ENCODE data around the gene MFRP. TPM values are rescaled to one million over a fixed set of nuclear protein-coding genes. Genes with fewer than 3 reads are reported as not detected.

The MFRP gene
- total RNA-seq, 1 experiment from 2014 or later, result not detected

GRCh38 chr11:119318240-119319135 is 28.0 kb downstream of the MFRP start:
- Histone ChIP-seq H3K4me3 (no peak overlapping the region), H3K27me3 (peaks cover 9% of the 10 kb centered on the region), H3K36me3 (no peaks in the 10 kb centered on the region), H3K9me3 (no peaks in the 10 kb centered on the region)
- peak; percentile 74 for DNase-seq

DNA sequence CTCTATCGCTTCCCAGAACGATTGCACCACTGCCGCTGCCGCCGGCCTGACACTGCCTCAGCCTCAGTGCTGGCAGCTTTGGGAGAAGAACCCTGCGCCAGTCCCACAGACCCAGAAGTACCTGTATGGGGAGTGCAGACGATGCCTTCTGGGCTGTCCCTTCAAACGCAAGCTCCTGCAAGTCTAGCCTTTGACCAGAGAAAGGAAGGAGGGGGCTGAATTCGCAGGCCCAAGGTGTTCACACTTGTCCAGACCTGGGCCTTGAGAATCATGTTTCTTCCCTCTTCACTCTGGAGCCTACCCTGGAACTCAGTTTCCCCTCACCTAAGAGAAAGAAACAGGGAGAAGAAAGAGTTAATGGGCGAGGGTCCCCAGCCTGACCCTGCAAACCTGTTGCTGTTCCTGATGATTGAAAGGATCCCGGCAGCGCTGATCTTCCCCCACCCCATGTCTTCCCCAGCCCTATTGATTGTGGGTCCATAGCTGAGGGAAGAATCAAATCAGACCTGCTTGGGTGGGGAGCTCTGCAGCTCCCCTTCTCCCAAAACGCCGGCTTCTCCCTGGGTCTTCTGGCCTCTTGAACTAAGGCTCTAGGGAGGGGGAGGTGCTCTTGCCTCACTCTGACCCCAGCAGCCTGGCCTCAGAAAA is 28.8 kb downstream of the MFRP start:
- no peaks in the 10 kb centered on the region for H3K36me3 ChIP-seq
- H3K9me3 ChIP-seq, result no peaks in the 10 kb centered on the region
- no peak for DNase-seq
- H3K4me3 ChIP-seq, result no peak overlapping the region
- peaks cover 9% of the 10 kb centered on the region for H3K27me3 ChIP-seq

GRCh38 chr11:119316729-119317591 is 29.5 kb downstream of the MFRP start, which contains the start of gene MCAM:
MCAM (minus strand) TSS chr11:119317130; CDS start chr11:119317101, 29 bp downstream.
- peak; percentile 16 for DNase-seq
- no peaks in the 10 kb centered on the region for H3K9me3 ChIP-seq
- H3K27me3 ChIP-seq, result peaks cover 9% of the 10 kb centered on the region
- no peaks in the 10 kb centered on the region for H3K36me3 ChIP-seq
- H3K4me3 ChIP-seq, result peak within 1 kb of the TSS; percentile 41

DNA sequence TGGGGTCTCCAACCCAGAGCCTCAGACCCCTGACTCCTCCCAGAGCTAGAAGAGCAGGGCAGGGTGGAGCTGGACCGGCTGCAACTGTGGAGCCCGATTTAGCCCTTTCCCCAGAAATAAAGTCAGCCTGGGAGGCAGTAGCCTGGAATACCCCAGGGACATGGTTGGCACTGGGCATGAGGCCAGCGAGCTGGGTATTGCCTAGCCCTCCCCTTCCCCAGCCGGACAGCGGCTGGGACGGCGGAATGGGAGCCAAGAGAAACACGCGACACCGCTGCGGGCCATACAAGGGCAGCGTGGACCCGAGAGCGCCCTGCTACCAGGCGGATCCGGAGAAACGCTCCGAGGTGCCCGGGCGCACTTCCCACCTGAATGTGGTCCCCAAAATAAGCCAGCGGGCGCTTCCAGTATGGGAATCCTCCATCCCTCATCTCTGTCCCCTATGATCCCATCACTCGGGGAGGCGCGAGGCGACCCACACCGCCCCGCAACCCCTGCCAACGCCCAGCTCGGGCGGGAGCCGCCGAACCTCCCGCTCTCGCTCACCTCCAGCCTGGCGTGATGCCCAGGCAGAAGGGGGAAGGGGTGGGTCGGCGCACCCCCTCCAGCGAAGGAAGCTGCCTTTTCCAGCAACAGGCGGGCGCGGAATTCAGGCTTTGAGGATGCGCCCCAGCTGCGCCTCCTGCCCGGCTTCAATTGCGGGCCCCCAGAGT is 30.3 kb downstream of the MFRP start:
- no peaks in the 10 kb centered on the region for H3K36me3 ChIP-seq
- no peaks in the 10 kb centered on the region for H3K9me3 ChIP-seq
- peaks cover 9% of the 10 kb centered on the region for H3K27me3 ChIP-seq
- no peak for DNase-seq
- peak overlapping the region; percentile 41 for H3K4me3 ChIP-seq

DNA sequence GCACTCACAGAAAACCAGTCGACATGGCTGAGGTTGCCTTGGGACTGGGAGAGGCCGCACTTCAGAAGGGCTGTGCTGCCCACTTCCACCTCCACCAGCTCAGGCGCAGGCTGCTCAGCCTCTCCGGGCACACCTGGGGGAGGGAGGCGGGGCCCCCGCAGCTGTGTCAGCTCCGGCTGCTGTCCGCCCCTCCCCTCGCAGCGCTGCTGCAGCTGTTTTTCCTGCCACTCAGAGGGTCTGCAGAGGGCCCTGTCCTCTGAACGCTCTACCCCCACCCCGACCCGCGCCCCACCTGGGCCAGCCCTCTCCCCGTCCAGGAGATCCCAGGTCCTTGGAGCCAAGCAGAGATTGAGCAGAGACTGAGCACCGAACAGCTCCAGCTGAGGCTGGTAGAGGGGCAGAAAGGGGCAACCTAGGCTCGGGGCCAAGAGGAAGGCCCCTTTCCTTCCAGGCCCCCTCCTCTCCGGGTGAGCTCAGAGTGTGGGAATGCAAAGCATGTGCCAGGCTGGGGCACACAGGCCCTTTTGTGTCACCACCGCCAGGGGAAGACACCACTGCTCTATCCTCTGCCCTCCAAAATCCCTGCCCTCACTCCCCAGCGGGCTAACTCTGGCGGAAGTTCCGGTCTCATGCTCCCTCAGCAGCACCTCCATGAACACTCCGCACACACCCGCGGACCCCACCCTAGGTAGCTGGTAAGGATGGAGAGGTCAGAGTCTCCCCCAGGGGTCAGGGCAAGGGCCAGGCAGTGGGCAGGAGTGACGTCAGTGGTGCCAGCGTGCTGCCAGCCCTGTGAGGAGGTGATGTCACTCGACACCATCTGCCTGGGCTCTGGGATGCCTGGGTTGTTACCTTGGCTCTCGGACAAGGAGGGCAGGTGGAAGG is 31.1 kb downstream of the MFRP start:
- Histone ChIP-seq H3K36me3 (no peaks in the 10 kb centered on the region), H3K4me3 (no peak overlapping the region), H3K27me3 (peaks cover 9% of the 10 kb centered on the region), H3K9me3 (no peaks in the 10 kb centered on the region)
- peak; percentile 19 for DNase-seq

DNA sequence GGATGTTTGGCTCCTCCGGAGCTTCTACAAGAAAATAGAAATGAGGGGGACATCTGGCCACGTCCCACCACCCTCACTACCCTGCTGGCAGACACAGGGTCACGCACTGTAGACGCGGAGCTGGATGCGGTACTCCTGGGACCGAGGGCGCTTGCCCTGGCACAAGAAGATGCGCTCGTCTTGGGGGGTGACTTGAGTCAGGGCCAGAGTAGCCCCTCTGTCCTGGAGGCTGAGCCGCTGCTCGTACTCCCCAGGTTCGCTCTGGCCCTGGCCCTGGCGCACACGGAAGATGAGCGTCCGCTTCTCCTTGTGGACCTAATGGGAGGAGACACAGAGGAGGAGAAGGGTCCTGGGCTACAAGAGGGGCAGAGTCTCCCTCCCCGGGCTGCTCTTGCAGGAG is 31.8 kb downstream of the MFRP start:
- H3K36me3 ChIP-seq, result no peaks in the 10 kb centered on the region
- no peak overlapping the region for H3K4me3 ChIP-seq
- H3K27me3 ChIP-seq, result peaks cover 9% of the 10 kb centered on the region
- no peaks in the 10 kb centered on the region for H3K9me3 ChIP-seq
- no peak for DNase-seq

DNA sequence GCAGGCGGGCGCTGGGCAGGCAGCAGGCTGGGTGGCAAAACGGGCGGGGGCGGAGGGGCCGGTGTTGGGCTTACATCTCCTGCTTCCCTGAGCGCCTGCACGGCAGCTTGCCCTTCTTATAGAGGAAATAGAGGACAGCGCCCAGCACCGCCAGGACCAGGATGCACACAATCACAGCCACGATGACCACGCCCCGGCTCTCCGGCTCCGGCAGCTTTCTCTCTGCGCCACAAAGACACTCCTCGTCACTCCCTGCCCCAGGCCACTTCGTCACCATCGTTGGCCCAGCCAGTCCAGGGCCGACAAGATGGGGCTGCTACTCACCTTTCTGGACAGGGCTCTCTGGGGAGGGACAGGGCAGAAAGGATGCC is 35.8 kb downstream of the MFRP start:
- DNase-seq, result no peak
- Histone ChIP-seq H3K9me3 (no peaks in the 10 kb centered on the region), H3K4me3 (no peak overlapping the region), H3K36me3 (no peaks in the 10 kb centered on the region), H3K27me3 (no peaks in the 10 kb centered on the region)

GRCh38 chr11:119309953-119310681 is 36.4 kb downstream of the MFRP start:
- Histone ChIP-seq H3K27me3 (no peaks in the 10 kb centered on the region), H3K36me3 (no peaks in the 10 kb centered on the region)

DNA sequence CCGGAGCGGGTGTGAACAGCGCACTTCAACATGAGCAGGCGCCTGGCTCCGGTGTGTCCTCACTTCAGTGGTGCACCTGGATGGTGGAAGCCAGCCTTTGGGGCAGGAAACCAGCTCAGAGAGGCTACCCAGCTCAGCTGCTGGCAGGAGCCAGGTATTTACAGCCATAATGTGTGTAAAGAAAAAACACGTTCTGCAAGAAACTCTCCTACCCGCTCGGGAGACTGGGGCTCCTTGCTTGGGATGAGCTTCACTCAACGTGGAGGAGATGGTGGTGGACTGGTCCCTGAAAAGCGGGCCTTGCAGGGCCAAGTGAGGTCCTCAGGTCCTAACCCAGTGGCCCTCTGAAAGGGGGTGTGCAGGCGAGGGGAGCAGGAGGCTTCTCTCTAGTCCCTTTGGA is 37.1 kb downstream of the MFRP start:
- Histone ChIP-seq H3K36me3 (no peaks in the 10 kb centered on the region), H3K9me3 (no peaks in the 10 kb centered on the region), H3K27me3 (no peaks in the 10 kb centered on the region), H3K4me3 (no peak overlapping the region)
- DNase-seq, result no peak

More at GRCh38 chr11:119309953-119310681, 36.4 kb downstream of the MFRP start:
- no peak for DNase-seq
- Histone ChIP-seq H3K4me3 (no peak overlapping the region), H3K9me3 (no peaks in the 10 kb centered on the region)

DNA sequence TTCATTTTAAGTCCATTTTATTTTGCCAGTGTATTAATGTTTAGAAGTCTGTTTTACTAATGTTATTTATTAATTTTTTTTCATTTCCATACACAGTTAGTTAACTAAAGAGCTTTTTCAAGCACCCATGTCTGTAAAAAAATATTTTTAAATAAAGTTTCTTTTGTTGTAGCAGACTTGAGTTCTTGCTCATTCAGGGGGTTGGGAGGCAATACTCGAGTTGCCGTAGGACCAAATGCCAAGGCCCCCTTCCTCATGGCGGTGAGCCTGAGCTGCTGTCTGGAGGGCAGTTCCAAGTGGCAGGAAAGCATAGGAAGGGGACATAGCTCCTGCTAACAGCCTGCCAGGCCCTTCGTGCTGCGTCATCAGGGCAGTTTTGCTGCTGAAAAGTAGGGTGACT is 38.5 kb downstream of the MFRP start:
- no peaks in the 10 kb centered on the region for H3K27me3 ChIP-seq
- peaks cover 12% of the 10 kb centered on the region for H3K36me3 ChIP-seq
- no peak overlapping the region for H3K4me3 ChIP-seq
- no peaks in the 10 kb centered on the region for H3K9me3 ChIP-seq
- no peak for DNase-seq

DNA sequence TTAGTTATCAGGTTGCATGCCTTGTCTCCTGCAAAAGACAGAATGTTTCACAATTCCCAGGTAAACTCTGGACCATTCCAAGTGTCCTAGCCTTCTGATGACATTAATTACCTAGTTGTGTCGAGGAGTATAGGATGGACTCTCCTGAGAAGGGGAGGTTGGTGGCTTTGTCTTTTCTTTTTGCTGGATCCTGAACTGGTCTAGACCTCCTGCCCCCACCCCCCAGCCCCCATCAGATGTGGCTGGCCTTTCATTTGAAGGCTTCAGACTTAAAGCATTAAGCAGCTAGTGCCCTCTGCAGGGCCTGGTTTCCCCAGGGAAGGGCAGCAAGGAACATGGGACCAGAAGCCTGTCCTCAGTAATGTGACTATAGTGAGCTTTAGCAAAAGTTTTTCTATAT is 39.3 kb downstream of the MFRP start:
- no peak for DNase-seq
- no peaks in the 10 kb centered on the region for H3K9me3 ChIP-seq
- H3K4me3 ChIP-seq, result no peak overlapping the region
- no peaks in the 10 kb centered on the region for H3K27me3 ChIP-seq
- H3K36me3 ChIP-seq, result peaks cover 13% of the 10 kb centered on the region

- H3K27me3 ChIP-seq, result no peaks in the 10 kb centered on the region
- H3K9me3 ChIP-seq, result no peaks in the 10 kb centered on the region
- peaks cover 19% of the 10 kb centered on the region for H3K36me3 ChIP-seq
- no peak overlapping the region for H3K4me3 ChIP-seq
- no peak for DNase-seq
These were observed 40.1 kb downstream of the MFRP start for GRCh38 chr11:119306373-119306890.

DNA sequence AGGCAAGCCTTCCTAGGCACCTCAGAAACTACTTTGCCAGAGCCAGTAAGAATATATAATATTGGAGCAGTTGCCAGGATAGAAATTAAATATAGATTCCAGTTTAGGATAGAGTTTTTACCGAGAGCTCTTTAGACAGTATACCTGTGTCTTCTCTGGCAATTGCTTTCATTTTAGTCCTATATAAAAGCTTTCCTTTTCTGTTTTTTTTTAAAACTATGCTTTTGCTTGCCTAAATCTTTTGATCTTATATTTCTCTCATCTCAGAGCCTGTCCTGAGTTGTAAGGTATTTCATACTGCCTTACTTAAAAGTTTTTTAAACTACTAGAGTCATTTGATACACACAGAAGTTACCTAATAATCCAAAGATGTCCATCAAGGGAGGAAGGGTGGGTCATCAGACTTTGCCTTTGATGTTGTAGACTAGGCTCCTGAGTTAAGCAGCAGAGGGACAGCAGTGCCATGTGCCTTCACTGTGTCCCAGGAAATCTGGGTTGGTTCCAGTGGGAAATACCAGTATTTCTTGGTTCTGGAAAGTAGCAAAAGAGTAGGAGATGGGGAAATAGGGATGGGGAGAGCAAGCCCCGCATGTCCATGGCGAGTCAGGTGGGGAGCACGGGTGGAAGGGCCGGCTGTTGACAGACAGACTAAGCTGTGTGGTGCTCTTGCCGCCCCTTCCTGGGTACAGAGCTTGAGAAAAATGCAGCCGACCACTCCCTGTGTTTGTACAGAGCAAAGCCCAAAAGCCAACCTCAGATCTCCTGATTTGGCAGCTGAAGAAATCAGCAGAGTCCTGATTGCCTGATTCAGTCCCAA is 40.7 kb downstream of the MFRP start:
- Histone ChIP-seq H3K4me3 (no peak overlapping the region), H3K36me3 (peaks cover 23% of the 10 kb centered on the region), H3K9me3 (no peaks in the 10 kb centered on the region), H3K27me3 (no peaks in the 10 kb centered on the region)
- no peak for DNase-seq

DNA sequence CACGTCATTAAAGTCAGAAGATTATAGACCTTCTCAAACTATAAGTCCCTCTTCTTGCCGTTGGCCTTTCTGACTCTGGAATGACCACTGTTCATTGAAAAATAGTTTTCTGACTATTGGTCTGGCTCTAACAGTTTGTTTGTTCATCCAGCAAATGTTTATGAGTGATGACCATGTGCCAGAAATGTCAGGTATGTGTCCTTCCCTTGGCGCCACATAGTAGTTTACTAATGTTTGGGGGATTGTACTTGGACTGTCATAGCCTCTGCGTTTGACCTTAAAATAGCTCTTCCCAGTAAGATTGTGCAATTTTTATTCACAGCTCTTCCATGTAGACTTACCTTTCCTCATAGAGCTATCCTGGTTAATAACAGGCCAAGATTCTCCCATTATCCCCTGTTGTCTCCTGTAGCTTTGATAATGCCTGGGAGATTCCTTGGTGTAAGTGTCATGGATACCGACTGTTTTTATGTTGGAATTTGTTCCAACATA is 43.2 kb downstream of the MFRP start:
- Histone ChIP-seq H3K36me3 (peaks cover 46% of the 10 kb centered on the region), H3K4me3 (no peak overlapping the region), H3K27me3 (no peaks in the 10 kb centered on the region), H3K9me3 (no peaks in the 10 kb centered on the region)
- DNase-seq, result no peak

All from MG63 (cell line).